Colonic mucosa (tissue), 4 donors: ENCODE measurements around the gene KCTD3. TPM values are rescaled to one million over a fixed set of nuclear protein-coding genes. Genes with fewer than 3 reads are reported as not detected.

Source experiments
- DNase-seq: peaks from one replicate; pipeline ENCODE4 v3.0.0-alpha.2; 2020
- H3K27ac ChIP-seq: fragments of 200-600 bp; one replicate; pipeline ENCODE4 v1.8.0; 2021
- H3K27me3 ChIP-seq: fragments of 200-600 bp; one replicate; pipeline ENCODE4 v1.8.0; 2021
- H3K36me3 ChIP-seq: fragments of 200-600 bp; one replicate; pipeline ENCODE4 v1.8.0; 2021
- H3K4me1 ChIP-seq: fragments of 200-600 bp; one replicate; pipeline ENCODE4 v1.8.0; 2021; ENCODE audit warnings: mild to moderate bottlenecking
- H3K4me3 ChIP-seq: fragments of 200-600 bp; one replicate; pipeline ENCODE4 v1.8.0; 2021
- H3K9ac ChIP-seq, 2 donors: one replicate each; pipeline ENCODE4 v1.7.0; 2013; ENCODE audit warnings: control low read depth in 2 of 2, low read depth in 2 of 2, low read length in 2 of 2
- H3K9me3 ChIP-seq: fragments of 200-600 bp; one replicate; pipeline ENCODE4 v1.8.0; 2021
- CTCF ChIP-seq: fragments of 200-600 bp; IDR thresholded peaks from one replicate; pipeline ENCODE4 v1.8.0; 2022; ENCODE audit warnings: antibody characterized with exemption, mild to moderate bottlenecking
- intact Hi-C: fragments of 100-400 bp; cut with DNase I; formaldehyde crosslinking; loops from one replicate; pipeline ENCODE4 v1.14.1; 2022
- total RNA-seq, 2 donors: library from RNA; stranded (reverse); fragmentation: NEBNext Ultra II Directional in 1 of 2; extraction: Animal tissue kit (Norgen Biotek cat#: 25700) in 1 of 2; gene quantifications; one replicate each; pipeline ENCODE4 v1.2.1, GENCODE V29; 2021
- donor health status: healthy.
- donor health status: DM: no; HTN: no; CAD: no.
- donor health status: DM: no; HTN: no; CAD: no.

KCTD3 gene
- total RNA-seq, 2 donors from 2014 or later, result 33.6 to 50.9 TPM

GRCh38 chr1:215530401-215530984 is 36.6 kb upstream of the KCTD3 start:
- no peak for DNase-seq
- Histone ChIP-seq H3K9ac (no peak overlapping the region), H3K27me3 (no peaks in the 10 kb centered on the region), H3K4me1 (no peaks in the 10 kb centered on the region), H3K4me3 (no peak overlapping the region), H3K36me3 (no peaks in the 10 kb centered on the region), H3K9me3 (no peaks in the 10 kb centered on the region), H3K27ac (no peak overlapping the region)
- no peak for TF ChIP-seq CTCF
- intact Hi-C loops, result no loop called here

- Histone ChIP-seq H3K27ac (no peak overlapping the region), H3K9ac (no peak overlapping the region), H3K4me3 (no peak overlapping the region), H3K36me3 (no peaks in the 10 kb centered on the region), H3K9me3 (no peaks in the 10 kb centered on the region), H3K4me1 (no peaks in the 10 kb centered on the region), H3K27me3 (no peaks in the 10 kb centered on the region)
- intact Hi-C loops, result no loop called here
- TF ChIP-seq CTCF, result no peak
- no peak for DNase-seq
Measured at GRCh38 chr1:215539803-215540570, 27.1 kb upstream of the KCTD3 start.

- H3K36me3 ChIP-seq, result no peaks in the 10 kb centered on the region
Measured at GRCh38 chr1:215542301-215542700, 24.8 kb upstream of the KCTD3 start.

GRCh38 chr1:215543191-215543606 is 23.9 kb upstream of the KCTD3 start:
- no peak overlapping the region for H3K27ac ChIP-seq
- no peaks in the 10 kb centered on the region for H3K4me1 ChIP-seq
- H3K9ac ChIP-seq, result no peak overlapping the region
- intact Hi-C loops, result no loop called here
- no peak for TF ChIP-seq CTCF
- no peak for DNase-seq
- H3K4me3 ChIP-seq, result no peak overlapping the region
- no peaks in the 10 kb centered on the region for H3K9me3 ChIP-seq
- H3K36me3 ChIP-seq, result no peaks in the 10 kb centered on the region
- H3K27me3 ChIP-seq, result no peaks in the 10 kb centered on the region

More at GRCh38 chr1:215542301-215542700, 24.8 kb upstream of the KCTD3 start:
- no peak for TF ChIP-seq CTCF
- H3K4me1 ChIP-seq, result no peaks in the 10 kb centered on the region
- no peak for DNase-seq
- H3K27me3 ChIP-seq, result no peaks in the 10 kb centered on the region
- H3K4me3 ChIP-seq, result no peak overlapping the region
- H3K27ac ChIP-seq, result no peak overlapping the region
- H3K9ac ChIP-seq, result no peak overlapping the region
- intact Hi-C loops, result no loop called here
- H3K9me3 ChIP-seq, result no peaks in the 10 kb centered on the region

GRCh38 chr1:215543806-215544205 is 23.3 kb upstream of the KCTD3 start:
- Histone ChIP-seq H3K9me3 (no peaks in the 10 kb centered on the region), H3K36me3 (no peaks in the 10 kb centered on the region), H3K27me3 (no peaks in the 10 kb centered on the region), H3K9ac (no peak overlapping the region), H3K4me1 (no peaks in the 10 kb centered on the region), H3K4me3 (no peak overlapping the region), H3K27ac (no peak overlapping the region)
- no peak for TF ChIP-seq CTCF
- intact Hi-C loops, result no loop called here
- no peak for DNase-seq
